Anterior cingulate cortex (tissue), 58 donors: Measurements from ENCODE around the gene WDFY4.
A peak's percentile ranks its signal among the peaks of the same experiment; 100 is the strongest.

Source experiments
- DNase-seq, 58 donors: peaks; one replicate each; lab custom pipeline; 2025; lab: John Stamatoyannopoulos, UW

Gene WDFY4

DNA sequence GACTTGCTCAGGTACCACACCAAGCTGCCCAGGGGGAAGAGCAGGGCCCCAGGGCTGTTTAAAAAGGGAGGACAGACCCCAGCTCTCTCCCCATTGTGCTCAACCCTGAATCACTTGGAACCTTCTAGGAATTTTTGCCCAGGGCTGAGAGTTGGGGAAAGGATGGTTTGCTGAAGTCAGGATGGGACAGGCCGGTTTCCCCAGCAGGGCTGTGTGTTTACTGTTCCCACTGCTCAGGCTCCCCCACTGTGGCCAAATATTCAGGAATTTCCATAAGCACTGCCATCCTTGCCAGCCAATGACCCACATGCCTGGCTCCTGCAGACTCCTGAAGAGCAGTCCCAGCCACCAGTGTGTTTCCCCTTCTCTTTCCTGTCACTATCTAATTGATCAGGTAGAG, 120.7 kb downstream of the WDFY4 start:
- DNase-seq, result no peak

DNA sequence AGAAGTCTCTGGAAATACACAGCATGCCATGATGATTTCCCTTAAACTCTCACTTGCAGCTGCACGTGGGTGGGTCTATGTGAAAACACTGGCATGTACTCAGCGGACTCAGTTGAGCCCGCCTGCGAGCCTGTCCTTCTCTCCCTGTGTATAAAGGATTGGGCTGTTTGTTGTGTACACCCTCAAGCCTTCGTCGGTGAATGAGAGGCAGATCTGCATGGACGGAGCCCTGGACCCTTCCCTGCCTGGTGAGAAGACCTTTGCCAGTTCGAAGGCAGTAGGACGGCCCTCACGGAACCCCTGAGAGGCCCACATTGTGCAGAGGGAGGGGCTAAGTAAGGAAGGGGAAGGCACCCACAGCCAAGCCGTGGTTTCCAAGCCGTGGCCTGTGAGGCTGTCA, 121.2 kb downstream of the WDFY4 start:
- DNase-seq, result peak in 19 of 58 donors; percentile 13 to 72 (median 38)

DNA sequence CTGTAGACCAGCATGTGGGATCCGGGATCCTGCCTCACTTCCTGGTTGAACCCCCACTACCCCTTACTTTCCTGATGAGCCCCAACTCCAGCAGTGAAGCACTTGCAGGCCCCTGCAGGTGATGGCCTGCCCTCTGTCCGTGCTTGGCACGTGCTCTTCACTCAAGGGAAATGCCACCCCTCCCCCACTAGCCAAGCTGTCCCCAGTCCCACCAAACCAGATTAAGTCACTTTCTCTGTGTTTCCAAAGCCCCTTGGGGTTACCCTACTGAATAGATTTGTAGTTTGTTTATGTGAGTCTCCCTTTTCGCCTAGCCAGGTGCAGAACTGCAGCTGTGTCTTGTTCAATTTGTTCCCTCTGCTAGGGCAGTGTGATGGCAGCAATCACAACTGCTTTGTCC, 121.7 kb downstream of the WDFY4 start:
- DNase-seq, result no peak

DNA sequence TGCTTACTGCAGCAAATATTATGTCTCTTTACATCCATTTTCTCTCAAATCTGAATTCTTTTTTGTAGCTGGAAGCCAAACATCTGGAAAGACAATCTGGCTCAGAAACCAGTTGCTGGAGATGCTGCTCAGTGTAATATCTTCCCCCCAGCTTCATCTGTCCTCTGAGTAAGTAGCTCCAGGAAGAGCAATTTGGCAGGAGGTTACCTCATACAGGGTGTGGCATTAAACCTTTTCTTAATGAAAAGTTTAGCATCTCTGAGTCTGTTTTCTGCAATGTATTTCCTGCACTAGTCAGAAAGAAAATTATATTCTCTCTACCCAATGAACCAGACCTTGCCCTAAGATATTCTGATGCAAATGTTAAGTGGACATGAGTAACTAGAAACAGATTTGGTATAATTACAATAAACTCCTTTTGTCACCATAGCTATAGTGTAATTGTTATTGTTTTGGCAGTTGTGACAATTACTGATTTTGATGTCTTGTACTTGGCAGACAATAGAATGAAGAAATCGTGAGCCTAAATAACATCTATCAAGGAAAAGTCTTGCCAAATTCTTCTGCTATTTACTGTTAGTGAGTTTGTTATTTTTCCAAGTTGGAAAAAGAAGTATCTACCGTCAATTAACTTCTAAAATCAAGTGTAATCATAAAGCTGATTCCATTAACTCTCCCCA, 123.3 kb downstream of the WDFY4 start:
- no peak for DNase-seq

- DNase-seq, result no peak
These were observed 124.6 kb downstream of the WDFY4 start for GRCh38 chr10:48809261-48809660.

DNA sequence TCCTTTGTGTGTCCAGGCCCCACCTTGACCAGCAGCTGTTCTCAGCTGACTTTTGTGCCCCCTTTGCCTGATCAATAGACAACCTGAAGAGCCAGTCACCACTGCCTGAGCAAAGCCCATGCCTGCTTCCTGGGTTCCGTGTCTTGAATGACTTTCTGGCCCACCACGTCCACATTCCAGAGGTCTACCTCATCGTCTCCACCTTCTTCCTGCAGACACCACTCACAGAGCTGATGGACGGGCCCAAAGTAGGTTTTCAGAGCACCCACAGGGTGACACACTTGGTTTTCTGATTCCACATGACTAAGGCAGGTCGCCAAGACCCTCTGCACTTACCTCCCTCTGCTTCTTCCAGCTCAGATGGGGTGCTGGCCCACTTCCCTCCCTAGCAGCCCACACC, 126.8 kb downstream of the WDFY4 start:
- no peak for DNase-seq

GRCh38 chr10:48811917-48812316, 127.2 kb downstream of the WDFY4 start:
- no peak for DNase-seq

DNA sequence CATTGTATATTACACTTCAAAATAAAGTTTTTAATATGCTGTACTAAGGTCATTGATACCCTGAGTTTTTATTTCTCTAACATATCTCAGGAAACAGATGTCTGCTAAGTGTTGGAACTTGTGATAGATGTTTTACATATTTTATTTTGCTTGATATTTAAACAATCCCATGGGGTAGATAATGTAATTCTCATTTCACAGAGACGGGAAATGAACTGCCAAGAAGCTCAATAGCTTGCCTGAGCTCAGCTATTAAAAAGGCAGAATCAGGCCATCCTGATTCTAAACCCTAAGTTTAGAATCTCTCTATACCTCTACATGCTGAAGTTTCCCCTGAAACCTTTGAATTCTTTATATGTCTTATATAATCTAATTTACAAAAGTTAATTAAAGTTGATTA, 128.6 kb downstream of the WDFY4 start:
- no peak for DNase-seq

GRCh38 chr10:48813825-48814224, 129.2 kb downstream of the WDFY4 start:
- no peak for DNase-seq

DNA sequence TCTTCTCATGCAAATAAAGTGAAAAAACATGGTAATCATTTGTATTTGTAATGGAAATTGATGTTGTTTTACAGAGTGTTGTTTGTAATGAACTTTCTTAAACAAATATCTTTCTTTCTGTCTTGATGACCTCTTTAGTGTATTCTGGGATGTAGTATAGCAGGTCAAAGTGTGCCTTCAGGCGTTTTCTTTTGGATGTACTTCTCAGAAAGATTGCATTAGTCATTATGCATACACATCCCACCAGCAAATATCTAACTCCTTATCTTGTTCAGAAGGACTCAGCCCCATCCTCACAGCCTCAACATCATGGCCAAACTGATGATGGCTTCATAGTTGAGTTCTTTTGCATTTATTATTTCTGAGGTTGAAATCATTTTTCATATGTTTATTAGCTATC, 130.3 kb downstream of the WDFY4 start:
- DNase-seq, result no peak

DNA sequence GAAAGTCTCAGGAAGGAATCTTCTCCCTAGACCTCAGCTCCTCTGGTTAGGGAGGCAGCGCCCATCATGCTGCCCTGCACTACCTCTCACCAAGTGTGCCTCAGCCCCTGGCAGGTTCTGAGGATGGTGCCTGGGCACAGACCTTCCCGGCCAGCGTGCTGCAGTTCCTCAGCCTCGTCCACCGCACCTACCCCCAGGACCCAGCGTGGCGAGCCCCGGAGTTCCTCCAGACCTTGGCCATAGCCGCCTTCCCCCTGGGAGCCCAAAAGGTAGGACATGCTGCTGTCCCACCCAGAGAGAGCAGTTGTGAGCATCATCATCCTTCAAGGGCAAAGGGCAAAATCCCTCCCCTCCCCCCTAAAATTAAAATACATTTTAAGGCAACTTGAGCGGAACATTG, 132.5 kb downstream of the WDFY4 start:
- no peak for DNase-seq

DNA sequence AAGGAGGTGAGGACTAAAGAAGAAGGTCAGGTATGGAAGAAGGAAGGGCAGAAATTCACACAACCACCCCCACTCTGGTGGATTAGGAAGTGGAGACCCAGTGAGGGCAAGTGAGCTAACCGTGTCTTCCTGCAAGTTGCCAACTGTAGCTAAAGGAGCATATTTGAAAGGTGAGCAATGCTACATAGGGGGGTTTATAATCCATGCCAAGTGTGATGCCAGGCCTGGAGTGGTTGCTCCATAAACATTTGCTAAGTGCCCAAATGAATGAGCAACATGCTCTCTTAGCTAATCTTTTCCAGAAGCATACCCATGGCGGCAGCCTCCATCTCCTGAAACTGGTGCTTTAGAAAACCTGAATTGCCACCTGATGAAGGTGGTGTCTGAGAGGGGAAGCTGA, 133.4 kb downstream of the WDFY4 start:
- DNase-seq, result no peak

DNA sequence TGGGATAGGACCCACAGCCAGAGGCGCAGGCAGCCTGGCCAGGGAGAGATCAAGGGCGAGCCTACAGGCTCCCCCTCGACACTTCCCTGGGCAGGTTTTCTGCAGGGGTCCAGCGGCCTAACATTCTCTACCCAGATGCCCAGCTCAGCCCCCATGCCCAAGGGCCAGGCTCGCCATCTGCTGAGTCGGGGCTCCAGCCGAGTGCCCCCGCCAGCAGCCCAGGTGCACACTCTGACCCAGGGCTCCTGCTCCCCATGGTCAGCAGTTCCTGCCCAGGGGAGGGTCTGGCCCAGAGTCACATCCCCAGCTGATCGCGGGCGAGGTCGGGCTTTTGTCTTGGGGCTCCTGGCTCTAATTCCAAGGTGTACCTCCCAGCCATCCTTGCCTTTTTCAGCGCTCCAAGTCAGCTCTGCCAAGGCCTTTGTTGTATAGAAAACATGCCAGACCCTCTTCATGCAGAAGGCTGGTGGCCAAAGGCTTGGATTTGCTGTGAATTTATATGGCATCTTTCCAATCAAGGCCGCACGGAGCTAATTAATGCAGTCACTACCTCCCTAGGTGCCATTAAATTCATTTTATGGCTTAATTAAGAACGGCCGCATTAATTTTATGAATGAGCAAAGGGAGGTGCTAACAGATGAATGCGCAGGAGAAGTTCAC, 134.3 kb downstream of the WDFY4 start:
- no peak for DNase-seq

DNA sequence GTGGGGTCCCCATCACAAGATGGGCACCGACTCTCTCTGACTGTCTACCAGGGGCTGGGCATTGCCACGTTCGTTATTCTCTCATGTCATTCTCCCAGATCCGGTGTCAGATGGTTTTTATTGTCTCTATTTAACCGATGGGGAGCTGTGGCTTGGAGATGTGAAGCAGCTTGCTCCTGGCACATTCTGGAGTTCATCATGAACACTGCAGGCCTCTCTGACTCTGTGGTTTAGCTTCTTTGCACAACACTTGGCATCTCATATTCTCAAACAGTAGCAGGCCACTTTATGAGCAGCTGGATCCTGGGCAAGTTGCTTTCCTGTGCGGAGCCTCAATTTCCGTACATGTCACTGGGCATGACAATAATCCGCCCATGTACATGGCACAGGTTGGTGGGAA, 135.1 kb downstream of the WDFY4 start:
- DNase-seq, result no peak

DNA sequence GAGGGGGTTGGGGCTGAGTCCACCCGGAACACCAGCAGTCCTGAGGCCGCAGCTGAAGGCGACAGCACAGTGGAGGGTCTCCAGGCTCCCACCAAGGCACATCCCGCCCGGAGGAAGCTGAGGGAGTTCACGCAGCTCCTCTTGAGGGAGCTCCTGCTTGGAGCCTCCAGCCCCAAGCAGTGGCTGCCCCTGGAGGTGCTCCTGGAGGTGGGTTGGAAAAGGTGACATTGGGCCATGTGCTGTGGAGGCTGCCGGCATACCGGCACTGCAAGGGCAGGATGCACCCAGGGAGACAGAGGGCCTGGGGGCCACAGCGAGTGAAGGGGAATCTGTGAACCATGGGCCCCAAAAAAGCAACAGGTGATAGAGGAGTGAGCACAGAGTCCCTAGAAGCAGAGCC, 135.6 kb downstream of the WDFY4 start:
- DNase-seq, result no peak

GRCh38 chr10:48820699-48821098, 136.0 kb downstream of the WDFY4 start:
- no peak for DNase-seq

- no peak for DNase-seq
These were observed 136.4 kb downstream of the WDFY4 start for GRCh38 chr10:48821111-48821510.

DNA sequence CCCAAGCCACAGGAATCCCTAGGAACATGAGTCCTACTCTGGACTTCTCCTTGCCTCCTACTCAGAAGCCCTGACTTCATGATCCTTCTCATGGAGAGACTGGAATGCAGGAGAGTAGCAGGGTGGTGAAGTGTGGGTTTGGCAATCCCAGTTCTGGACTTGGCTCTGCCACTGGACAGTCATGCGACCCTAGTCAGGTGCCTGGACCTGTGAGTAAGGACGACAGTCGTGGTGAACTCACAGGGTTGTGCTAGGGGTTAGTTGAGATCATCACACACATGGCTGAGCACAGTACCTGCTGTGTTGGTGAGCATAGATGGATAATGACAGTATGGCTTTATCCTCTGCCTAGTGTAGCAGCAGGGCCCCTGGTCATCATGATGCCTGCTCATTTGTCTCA, 137.0 kb downstream of the WDFY4 start:
- DNase-seq, result no peak

GRCh38 chr10:48833674-48834073, 149.0 kb downstream of the WDFY4 start:
- no peak for DNase-seq

GRCh38 chr10:48834189-48834965, 149.7 kb downstream of the WDFY4 start:
- no peak for DNase-seq

DNA sequence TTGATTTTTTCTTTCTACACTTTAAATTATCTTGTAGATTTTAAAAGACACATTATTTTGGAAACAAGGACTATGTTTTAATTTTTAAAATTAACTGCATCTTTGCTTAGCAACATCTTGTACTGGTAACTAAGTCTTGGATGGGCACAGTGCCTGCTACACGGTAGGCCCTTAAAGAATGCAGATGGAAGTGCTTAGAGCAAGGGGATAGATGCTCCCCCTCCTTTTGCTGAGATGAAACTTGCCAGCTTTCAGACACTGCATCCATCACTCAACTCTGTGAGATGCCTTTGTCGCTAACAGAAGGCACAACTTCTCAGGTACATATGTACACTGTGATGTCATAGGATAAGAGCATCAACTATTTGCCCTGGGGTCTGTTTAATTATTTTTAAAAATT, 151.1 kb downstream of the WDFY4 start:
- DNase-seq, result peak in 2 of 58 donors; percentile 3 to 20

GRCh38 chr10:48836605-48837004, 151.9 kb downstream of the WDFY4 start:
- DNase-seq, result no peak
